Brain microvascular endothelial cell (primary cell): ENCODE data around the gene CFAP52.
"Not testable (repeated sequence)": the region's sequence is repeated elsewhere in the genome, so short reads cannot be mapped to it uniquely, and the experiment has no call there.

Experiments used
- DNase-seq: peaks from one replicate; pipeline ENCODE4 v3.0.0-alpha.2; 2020
- H3K27ac ChIP-seq: fragments of 250-450 bp; sonication (Bioruptor Pico); 2 replicates; pipeline ENCODE4 v1.5.1; 2020; ENCODE audit warnings: mild to moderate bottlenecking, moderate library complexity
- H3K27me3 ChIP-seq: fragments of 250-450 bp; sonication (Bioruptor Pico); replicated peaks from 2 replicates; pipeline ENCODE4 v1.5.1; 2020; ENCODE audit warnings: mild to moderate bottlenecking
- H3K36me3 ChIP-seq: fragments of 250-450 bp; sonication (Bioruptor Pico); replicated peaks from 2 replicates; pipeline ENCODE4 v1.5.1; 2020; ENCODE audit warnings: mild to moderate bottlenecking
- H3K4me3 ChIP-seq: 2 replicates; pipeline ENCODE4 v1.5.1; 2011; ENCODE audit warnings: low read depth, mild to moderate bottlenecking, control low read depth, low read length, moderate library complexity
- CTCF ChIP-seq: IDR thresholded peaks from 2 replicates; pipeline ENCODE4 v1.5.1; 2011; ENCODE audit warnings: low read depth, mild to moderate bottlenecking, moderate library complexity, low read length, control low read depth, inconsistent platforms; ENCODE audit errors: missing control alignments
- in situ Hi-C: cut with HindIII; loops from 2 replicates; pipeline ENCODE4 v1.10.0; 2017; ENCODE audit warnings: low sequenced_read_pairs, low pct_ligation_motif_present

Gene CFAP52

GRCh38 chr17:9575381-9576101, 901 bp upstream of the CFAP52 start, which contains the start of gene STX8:
TSS of gene STX8 (minus strand) at chr17:9575820. CDS start at chr17:9575808, 12 bp downstream.
- H3K36me3 ChIP-seq: no peaks in the 10 kb centered on the region
- no peaks in the 10 kb centered on the region for H3K27me3 ChIP-seq
- peak within 1 kb of the TSS; percentile 89 for H3K4me3 ChIP-seq
- in situ Hi-C loops: no loop called here
- TF ChIP-seq CTCF: no peak
- DNase-seq: peak; percentile 93
- H3K27ac ChIP-seq: no peak within 1 kb of the TSS

- Histone ChIP-seq H3K4me3 (no peak overlapping the region), H3K27me3 (no peaks in the 10 kb centered on the region), H3K36me3 (no peaks in the 10 kb centered on the region), H3K27ac (no peak overlapping the region)
- in situ Hi-C loops: no loop called here
- DNase-seq: no peak
- TF ChIP-seq CTCF: no peak
Observed at GRCh38 chr17:9577373-9577709, 899 bp downstream of the CFAP52 start.

- no peak for DNase-seq
- no peaks in the 10 kb centered on the region for H3K27me3 ChIP-seq
- no peaks in the 10 kb centered on the region for H3K36me3 ChIP-seq
- in situ Hi-C loops: no loop called here
- H3K27ac ChIP-seq: no peak overlapping the region
- TF ChIP-seq CTCF: no peak
- H3K4me3 ChIP-seq: no peak overlapping the region
Observed at GRCh38 chr17:9587969-9588656, 11.7 kb downstream of the CFAP52 start.

GRCh38 chr17:9594065-9594464, 17.6 kb downstream of the CFAP52 start:
- H3K36me3 ChIP-seq: no peaks in the 10 kb centered on the region
- DNase-seq: no peak
- no peak overlapping the region for H3K27ac ChIP-seq
- H3K27me3 ChIP-seq: no peaks in the 10 kb centered on the region
- in situ Hi-C loops: no loop called here
- H3K4me3 ChIP-seq: no peak overlapping the region
- TF ChIP-seq CTCF: no peak

GRCh38 chr17:9597638-9598037, 21.2 kb downstream of the CFAP52 start:
- H3K27me3 ChIP-seq, DNase-seq, H3K4me3 ChIP-seq, H3K36me3 ChIP-seq, in situ Hi-C loops, H3K27ac ChIP-seq: not testable (repeated sequence)

GRCh38 chr17:9598661-9599060, 22.2 kb downstream of the CFAP52 start:
- Histone ChIP-seq H3K27me3 (no peaks in the 10 kb centered on the region), H3K4me3 (no peak overlapping the region), H3K27ac (no peak overlapping the region), H3K36me3 (no peaks in the 10 kb centered on the region)
- in situ Hi-C loops: no loop called here
- TF ChIP-seq CTCF: no peak
- DNase-seq: no peak

GRCh38 chr17:9604583-9604982, 28.1 kb downstream of the CFAP52 start:
- H3K36me3 ChIP-seq, in situ Hi-C loops, H3K27me3 ChIP-seq, H3K27ac ChIP-seq, H3K4me3 ChIP-seq, DNase-seq: not testable (repeated sequence)
